Brain pericyte (primary cell): ENCODE results near the gene ERMARD.

Experiments used
- DNase-seq: peaks from one replicate; pipeline ENCODE4 v3.0.0-alpha.2; 2012; ENCODE audit warnings: low read depth, low spot score

ERMARD gene

DNA sequence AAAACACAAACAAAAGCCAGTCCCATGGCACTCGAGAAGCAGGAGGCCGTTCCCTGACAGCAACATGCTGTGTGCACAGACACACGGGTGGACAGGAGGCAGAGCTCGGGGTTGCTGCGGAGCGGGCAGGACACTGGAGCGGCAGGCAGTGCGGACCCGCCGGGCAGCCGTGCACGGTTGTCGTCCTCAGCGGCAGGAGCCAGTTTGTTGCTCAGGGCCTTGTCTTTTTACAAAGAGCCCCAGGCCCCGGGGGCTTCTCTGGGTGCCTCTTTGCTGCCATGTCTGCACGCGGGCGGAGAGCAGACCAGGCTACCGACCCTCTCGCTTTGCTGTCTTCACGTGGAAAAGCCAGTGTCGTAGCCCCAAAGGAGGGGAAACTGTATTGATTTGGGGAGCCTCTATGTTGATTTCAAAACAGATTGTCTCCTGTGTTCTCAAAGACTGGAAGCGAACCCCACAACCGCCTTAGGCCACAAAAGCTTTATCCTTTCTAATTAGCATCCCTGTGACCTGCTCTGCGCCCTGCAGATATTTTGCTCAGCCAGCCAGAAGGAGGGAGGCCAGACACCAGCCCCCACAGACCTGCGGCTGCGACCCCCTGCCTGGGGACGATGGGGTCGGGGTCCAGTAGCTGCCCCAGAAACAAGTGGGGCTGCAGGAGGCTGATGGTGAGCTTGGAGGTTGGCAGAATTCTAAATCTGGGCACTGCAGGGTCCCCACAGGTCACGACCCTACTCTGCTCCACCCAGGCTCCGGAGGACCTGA, 50.2 kb downstream of the ERMARD start:
- DNase-seq = no peak

DNA sequence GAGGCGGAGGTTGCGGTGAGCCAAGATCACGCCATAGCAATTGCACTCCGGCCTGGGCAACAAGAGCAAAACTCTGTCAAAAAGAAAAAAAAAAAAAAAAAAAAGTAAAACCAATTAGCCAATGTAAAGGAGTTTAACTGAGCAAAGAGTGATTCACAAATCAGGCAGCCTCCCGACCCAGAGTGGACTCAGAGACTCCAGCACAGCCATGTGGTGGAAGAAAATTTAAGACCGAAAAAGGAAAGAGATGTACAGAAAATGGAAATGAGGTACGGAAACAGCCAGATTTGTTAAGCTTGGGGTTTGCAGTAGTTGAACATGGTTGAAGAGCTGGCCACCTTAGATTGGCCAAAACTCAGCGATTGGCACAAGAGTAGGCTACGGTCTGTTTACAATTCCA, 51.4 kb downstream of the ERMARD start:
- no peak for DNase-seq

- DNase-seq = no peak
These were observed 51.9 kb downstream of the ERMARD start for GRCh38 chr6:169803271-169803811.

DNA sequence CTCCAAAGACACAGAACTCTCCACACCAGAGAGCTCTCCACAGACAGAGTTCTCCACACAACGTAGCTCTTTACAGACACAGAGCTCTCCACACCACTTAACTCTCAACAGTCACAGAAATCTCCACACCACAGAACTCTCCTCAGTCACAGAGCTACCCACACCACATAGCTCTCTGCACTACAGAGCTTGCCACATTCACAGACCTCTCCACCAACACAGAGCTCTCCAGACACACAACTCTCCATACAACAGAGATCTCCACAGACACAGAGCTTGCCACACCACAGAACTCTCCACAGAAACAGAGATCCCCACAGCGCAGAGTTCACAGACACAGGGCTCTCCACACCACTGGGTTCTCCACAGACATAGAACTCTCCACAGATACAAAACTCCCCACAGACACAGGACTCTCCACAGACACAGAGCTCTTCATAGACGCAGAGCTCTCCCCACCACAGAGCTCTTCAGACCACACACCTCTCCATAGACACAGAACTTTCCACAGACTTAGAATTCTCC, 52.5 kb downstream of the ERMARD start:
- DNase-seq = no peak

DNA sequence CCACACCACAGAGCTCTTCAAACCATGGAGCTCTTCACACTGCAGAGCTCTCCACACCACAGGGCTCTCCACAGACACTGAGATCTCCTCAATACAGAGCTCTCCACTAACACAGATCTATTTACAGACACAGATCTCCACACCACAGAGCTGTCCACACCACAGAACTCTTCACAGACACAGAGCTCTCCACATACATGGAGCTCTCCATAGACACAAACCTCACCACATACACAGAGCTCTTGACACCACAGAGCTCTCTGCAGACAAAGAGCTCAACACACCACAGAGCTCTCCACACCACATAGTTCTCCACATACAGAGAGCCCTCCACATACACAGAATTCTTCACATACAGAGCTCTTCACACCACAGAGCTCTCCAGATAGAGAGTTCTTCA, 53.0 kb downstream of the ERMARD start:
- DNase-seq = no peak

GRCh38 chr6:169805242-169805838, 53.9 kb downstream of the ERMARD start:
- no peak for DNase-seq

- no peak for DNase-seq
These were observed 55.3 kb downstream of the ERMARD start for GRCh38 chr6:169806701-169807100.

DNA sequence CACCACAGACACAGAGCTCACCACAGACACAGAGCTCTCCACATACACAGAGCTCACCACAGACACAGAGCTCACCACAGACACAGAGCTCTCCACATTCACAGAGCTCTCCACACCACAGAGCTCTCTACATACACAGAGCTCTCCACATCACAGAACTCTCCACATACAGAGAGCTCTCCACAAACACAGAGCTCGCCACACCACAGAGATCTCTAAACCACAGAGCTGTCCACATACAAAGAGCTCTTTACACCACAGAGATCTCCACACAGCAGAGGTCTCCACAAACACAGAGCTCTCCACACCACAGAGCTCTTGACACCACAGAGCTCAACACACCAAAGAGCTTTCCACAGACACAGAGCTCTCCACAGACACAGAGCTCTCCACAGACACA, 55.8 kb downstream of the ERMARD start:
- DNase-seq = no peak

DNA sequence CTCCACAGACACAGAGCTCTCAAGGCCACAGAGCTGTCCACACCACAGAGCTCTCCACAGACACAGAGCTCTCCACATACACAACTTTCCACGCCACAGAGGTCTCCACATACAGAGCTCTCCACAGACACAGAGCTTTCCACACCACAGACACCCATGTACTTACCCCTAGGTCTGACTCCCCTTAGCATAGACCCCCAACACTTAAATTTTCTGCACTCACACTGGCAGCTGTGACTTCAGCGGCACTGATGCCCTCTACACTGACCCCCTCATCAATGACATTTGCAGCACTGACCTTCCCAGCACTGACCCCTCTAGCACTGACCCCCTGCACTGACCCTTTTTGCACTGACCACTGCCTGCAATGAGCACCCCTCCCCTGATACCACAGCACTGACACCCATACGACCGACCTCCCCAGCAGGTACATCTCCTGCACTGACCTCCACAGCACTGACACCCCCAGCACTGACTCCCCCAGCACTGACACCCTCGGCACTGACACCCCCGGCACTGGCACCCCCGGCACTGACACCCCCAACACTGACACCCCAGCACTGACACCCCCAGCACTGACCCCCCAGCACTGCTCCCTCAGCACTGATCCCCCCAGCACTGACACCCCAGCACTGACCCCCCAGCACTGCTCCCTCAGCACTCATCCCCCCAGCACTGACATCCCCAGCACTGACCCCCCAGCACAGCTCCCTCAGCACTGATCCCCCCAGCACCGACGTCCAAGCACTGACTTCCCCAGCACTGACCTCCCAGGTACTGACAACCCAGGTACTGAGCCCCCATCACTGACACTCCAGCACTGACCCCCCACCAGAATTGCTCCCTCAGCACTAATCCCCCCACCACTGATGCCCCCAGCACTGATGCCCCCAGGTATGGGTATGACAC, 56.5 kb downstream of the ERMARD start:
- no peak for DNase-seq

DNA sequence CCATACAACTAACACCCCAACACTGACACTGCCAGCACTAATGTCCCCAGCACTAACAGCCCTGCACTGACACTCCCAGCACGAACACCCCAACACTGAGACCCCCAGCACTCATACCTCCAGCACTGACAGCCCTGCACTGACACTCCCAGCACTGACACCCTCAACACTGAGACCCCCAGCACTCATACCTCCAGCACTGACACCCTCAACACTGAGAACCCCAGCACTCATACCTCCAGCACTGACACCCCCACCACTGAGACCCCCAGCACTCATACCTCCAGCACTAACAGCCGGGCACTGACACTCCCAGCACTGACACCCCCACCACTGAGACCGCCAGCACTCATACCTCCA, 57.2 kb downstream of the ERMARD start:
- DNase-seq = no peak

DNA sequence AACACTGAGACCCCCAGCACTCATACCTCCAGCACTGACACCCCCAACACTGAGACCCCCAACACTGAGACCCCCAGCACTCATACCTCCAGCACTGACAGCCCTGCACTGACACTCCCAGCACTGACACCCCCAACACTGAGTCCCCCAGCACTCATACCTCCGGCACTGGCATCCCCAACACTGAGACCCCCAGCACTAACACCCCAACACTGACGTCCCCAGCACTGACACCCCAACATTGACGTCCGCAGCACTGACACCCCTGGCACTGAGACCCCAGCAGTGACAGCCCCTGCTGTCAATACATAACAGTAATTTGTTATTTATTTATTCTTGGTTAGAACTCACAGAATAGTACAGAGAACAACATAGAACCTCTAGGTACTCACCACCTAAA, 58.0 kb downstream of the ERMARD start:
- DNase-seq = no peak

- no peak for DNase-seq
These were observed 58.9 kb downstream of the ERMARD start for GRCh38 chr6:169810066-169810989.

- no peak for DNase-seq
These were observed 59.6 kb downstream of the ERMARD start for GRCh38 chr6:169811072-169811471.

- DNase-seq = no peak
These were observed 60.3 kb downstream of the ERMARD start for GRCh38 chr6:169811521-169812256.

- no peak for DNase-seq
These were observed 60.8 kb downstream of the ERMARD start for GRCh38 chr6:169812257-169812644.

- DNase-seq = no peak
These were observed 62.5 kb downstream of the ERMARD start for GRCh38 chr6:169813969-169814368.

- no peak for DNase-seq
These were observed 64.6 kb downstream of the ERMARD start for GRCh38 chr6:169816054-169816453.

- no peak for DNase-seq
These were observed 65.6 kb downstream of the ERMARD start for GRCh38 chr6:169816975-169817374.

GRCh38 chr6:169820358-169820757, 68.9 kb downstream of the ERMARD start:
- DNase-seq = no peak

DNA sequence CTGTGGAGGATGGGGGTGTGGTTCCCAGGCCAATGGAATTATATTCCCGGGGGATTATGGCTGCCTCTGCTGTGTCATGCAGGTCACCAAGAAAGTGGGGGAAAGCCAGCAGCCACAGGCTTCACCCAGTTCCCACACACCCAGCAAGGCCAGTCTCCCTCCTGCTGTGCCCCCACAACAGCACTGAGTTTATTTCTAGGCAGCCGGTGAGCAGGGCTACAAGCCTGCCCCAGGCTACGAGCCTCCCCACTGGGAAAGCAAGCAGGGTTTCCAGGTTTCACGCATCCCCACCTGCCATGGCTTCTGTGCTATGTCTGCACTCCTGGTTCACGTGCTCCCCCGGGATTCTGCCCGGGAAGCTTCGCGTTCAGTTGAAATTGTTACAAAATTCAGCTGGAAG, 72.6 kb downstream of the ERMARD start:
- no peak for DNase-seq
